ENCODE data around the gene OR10V1. TPM values are rescaled to one million over a fixed set of nuclear protein-coding genes. Genes with fewer than 3 reads are reported as not detected.

The OR10V1 gene
- total and polyA plus RNA-seq, 2 donors (not counting 1 experiment from before 2014, with no cell fraction given), result not detected

GRCh38 chr11:59724066-59724465 lies 10.4 kb upstream of the OR10V1 start:
- H3K27ac ChIP-seq (ENCODE audit: insufficient read depth, low read length), result no peak overlapping the region

GRCh38 chr11:59719556-59719955 lies 5.9 kb upstream of the OR10V1 start:
- no peak overlapping the region for H2AFZ ChIP-seq (ENCODE audit: low read length)
- no peak overlapping the region for H3K4me3 ChIP-seq (replicated peaks in 1 of 4; ENCODE audit: control extremely low read depth in 1 of 4, insufficient read depth in 1 of 4, low read depth in 3 of 4, low read length in 4 of 4)
- no peaks in the 10 kb centered on the region for H3K27me3 ChIP-seq (ENCODE audit: control insufficient read depth, insufficient read depth, low read length)
- DNase-seq (ENCODE audit: low read depth in 2 of 2), result no peak
- H3K27ac ChIP-seq (ENCODE audit: insufficient read depth, low read length), result no peak overlapping the region
- no peak overlapping the region for H3K9ac ChIP-seq (ENCODE audit: insufficient read depth, low read length)
- H3K9me3 ChIP-seq (ENCODE audit: control insufficient read depth, insufficient read depth, low read depth, low read length), result no peaks in the 10 kb centered on the region
- no peaks in the 10 kb centered on the region for H3K36me3 ChIP-seq (ENCODE audit: control insufficient read depth, insufficient read depth, low read length)
- H3K79me2 ChIP-seq (ENCODE audit: control insufficient read depth, insufficient read depth, low read length), result no peaks in the 10 kb centered on the region
- no peaks in the 10 kb centered on the region for H4K20me1 ChIP-seq (ENCODE audit: control insufficient read depth, extremely low read depth, insufficient read depth, low read length)
- H3K4me2 ChIP-seq (ENCODE audit: extremely low read depth, insufficient read depth, low read length), result no peak overlapping the region
- TF ChIP-seq, protein P1, sequence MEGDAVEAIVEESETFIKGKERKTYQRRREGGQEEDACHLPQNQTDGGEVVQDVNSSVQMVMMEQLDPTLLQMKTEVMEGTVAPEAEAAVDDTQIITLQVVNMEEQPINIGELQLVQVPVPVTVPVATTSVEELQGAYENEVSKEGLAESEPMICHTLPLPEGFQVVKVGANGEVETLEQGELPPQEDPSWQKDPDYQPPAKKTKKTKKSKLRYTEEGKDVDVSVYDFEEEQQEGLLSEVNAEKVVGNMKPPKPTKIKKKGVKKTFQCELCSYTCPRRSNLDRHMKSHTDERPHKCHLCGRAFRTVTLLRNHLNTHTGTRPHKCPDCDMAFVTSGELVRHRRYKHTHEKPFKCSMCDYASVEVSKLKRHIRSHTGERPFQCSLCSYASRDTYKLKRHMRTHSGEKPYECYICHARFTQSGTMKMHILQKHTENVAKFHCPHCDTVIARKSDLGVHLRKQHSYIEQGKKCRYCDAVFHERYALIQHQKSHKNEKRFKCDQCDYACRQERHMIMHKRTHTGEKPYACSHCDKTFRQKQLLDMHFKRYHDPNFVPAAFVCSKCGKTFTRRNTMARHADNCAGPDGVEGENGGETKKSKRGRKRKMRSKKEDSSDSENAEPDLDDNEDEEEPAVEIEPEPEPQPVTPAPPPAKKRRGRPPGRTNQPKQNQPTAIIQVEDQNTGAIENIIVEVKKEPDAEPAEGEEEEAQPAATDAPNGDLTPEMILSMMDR (conservative IDR thresholded peaks at IDR 0.05 in 1 of 2, IDR thresholded peaks at IDR 0.05 in 1 of 2; ENCODE audit: low read depth in 1 of 2, low read length in 2 of 2), result no peak
- no peak for TF ChIP-seq EZH2 (IDR thresholded peaks at IDR 0.05; ENCODE audit: low read length, missing control alignments)
- H3K4me1 ChIP-seq (ENCODE audit: control insufficient read depth, extremely low read depth, insufficient read depth, low read length), result no peaks in the 10 kb centered on the region

More at GRCh38 chr11:59724066-59724465, 10.4 kb upstream of the OR10V1 start:
- TF ChIP-seq, protein P1 (conservative IDR thresholded peaks at IDR 0.05 in 1 of 2, IDR thresholded peaks at IDR 0.05 in 1 of 2; ENCODE audit: low read depth in 1 of 2, low read length in 2 of 2), result no peak
- TF ChIP-seq EZH2 (IDR thresholded peaks at IDR 0.05; ENCODE audit: low read length, missing control alignments), result no peak
- no peak overlapping the region for H2AFZ ChIP-seq (ENCODE audit: low read length)
- H3K79me2 ChIP-seq (ENCODE audit: control insufficient read depth, insufficient read depth, low read length), result no peaks in the 10 kb centered on the region
- H3K4me3 ChIP-seq (replicated peaks in 1 of 4; ENCODE audit: control extremely low read depth in 1 of 4, insufficient read depth in 1 of 4, low read depth in 3 of 4, low read length in 4 of 4), result no peak overlapping the region
- H3K4me2 ChIP-seq (ENCODE audit: extremely low read depth, insufficient read depth, low read length), result no peak overlapping the region
- no peak overlapping the region for H3K9ac ChIP-seq (ENCODE audit: insufficient read depth, low read length)
- no peaks in the 10 kb centered on the region for H3K4me1 ChIP-seq (ENCODE audit: control insufficient read depth, extremely low read depth, insufficient read depth, low read length)
- H4K20me1 ChIP-seq (ENCODE audit: control insufficient read depth, extremely low read depth, insufficient read depth, low read length), result no peaks in the 10 kb centered on the region
- H3K27me3 ChIP-seq (ENCODE audit: control insufficient read depth, insufficient read depth, low read length), result no peaks in the 10 kb centered on the region
- H3K36me3 ChIP-seq (ENCODE audit: control insufficient read depth, insufficient read depth, low read length), result no peaks in the 10 kb centered on the region
- H3K9me3 ChIP-seq (ENCODE audit: control insufficient read depth, insufficient read depth, low read depth, low read length), result no peaks in the 10 kb centered on the region
- no peak for DNase-seq (ENCODE audit: low read depth in 2 of 2)

DNA sequence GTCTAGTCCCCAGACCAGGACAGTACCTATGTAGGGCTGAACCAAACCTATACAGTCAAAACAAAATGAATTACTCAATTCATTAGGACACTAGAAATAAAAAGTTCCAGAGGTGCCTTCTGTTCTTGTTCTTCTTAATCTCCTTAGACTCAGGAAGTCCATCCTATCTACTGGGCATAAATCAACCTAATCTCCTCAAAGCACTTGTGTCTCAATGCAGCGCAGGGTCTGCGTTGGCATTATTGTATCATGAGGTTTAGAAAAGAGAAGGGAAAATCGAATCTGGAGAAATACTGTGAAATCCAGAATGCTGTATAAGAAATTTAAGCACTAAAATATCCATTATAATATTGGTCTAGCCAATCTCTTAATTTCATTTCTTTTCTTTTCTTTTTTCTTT lies 2.4 kb upstream of the OR10V1 start:
- H3K27ac ChIP-seq (ENCODE audit: insufficient read depth, low read length), result no peak overlapping the region
- TF ChIP-seq, protein P1 (conservative IDR thresholded peaks at IDR 0.05 in 1 of 2, IDR thresholded peaks at IDR 0.05 in 1 of 2; ENCODE audit: low read depth in 1 of 2, low read length in 2 of 2), result no peak
- no peak for TF ChIP-seq EZH2 (IDR thresholded peaks at IDR 0.05; ENCODE audit: low read length, missing control alignments)
- H3K4me2 ChIP-seq (ENCODE audit: extremely low read depth, insufficient read depth, low read length), result no peak overlapping the region
- no peak overlapping the region for H3K4me3 ChIP-seq (replicated peaks in 1 of 4; ENCODE audit: control extremely low read depth in 1 of 4, insufficient read depth in 1 of 4, low read depth in 3 of 4, low read length in 4 of 4)
- H3K79me2 ChIP-seq (ENCODE audit: control insufficient read depth, insufficient read depth, low read length), result no peaks in the 10 kb centered on the region
- H4K20me1 ChIP-seq (ENCODE audit: control insufficient read depth, extremely low read depth, insufficient read depth, low read length), result no peaks in the 10 kb centered on the region
- no peak overlapping the region for H3K9ac ChIP-seq (ENCODE audit: insufficient read depth, low read length)
- H3K4me1 ChIP-seq (ENCODE audit: control insufficient read depth, extremely low read depth, insufficient read depth, low read length), result no peaks in the 10 kb centered on the region
- H3K27me3 ChIP-seq (ENCODE audit: control insufficient read depth, insufficient read depth, low read length), result no peaks in the 10 kb centered on the region
- H3K9me3 ChIP-seq (ENCODE audit: control insufficient read depth, insufficient read depth, low read depth, low read length), result no peaks in the 10 kb centered on the region
- no peak for DNase-seq (ENCODE audit: low read depth in 2 of 2)
- H3K36me3 ChIP-seq (ENCODE audit: control insufficient read depth, insufficient read depth, low read length), result no peaks in the 10 kb centered on the region
- H2AFZ ChIP-seq (ENCODE audit: low read length), result no peak overlapping the region
